GM12874 (cell line): ENCODE measurements around the gene NOD1.

Source experiments
- TF ChIP-seq, protein P1 (sequence below): IDR thresholded peaks from 2 replicates; pipeline ENCODE4 v1.5.1; 2011; ENCODE audit warnings: low read depth, mild to moderate bottlenecking, control low read depth, low read length, moderate library complexity; ENCODE audit not compliant: insufficient read depth

Gene NOD1

DNA sequence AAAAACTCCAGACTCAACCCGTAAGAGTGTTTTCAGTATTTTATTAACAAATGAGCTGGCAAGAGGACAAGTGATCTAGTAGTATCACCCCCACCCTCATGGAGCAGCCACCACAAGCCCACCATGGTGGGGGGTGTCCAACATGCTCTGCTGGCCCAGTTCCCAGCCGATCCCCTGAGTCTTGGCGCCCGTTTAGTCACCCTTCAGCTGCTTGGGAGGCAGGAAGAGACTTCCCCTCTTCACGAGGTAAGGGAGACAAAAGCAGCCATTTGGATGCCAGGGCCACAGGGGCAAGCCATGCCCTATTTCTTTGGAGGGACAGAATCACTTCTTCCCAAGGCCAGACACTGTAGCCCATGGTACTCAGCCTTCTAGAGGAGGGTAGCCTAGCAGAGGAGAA lies 54.1 kb downstream of the NOD1 start:
- TF ChIP-seq, protein P1, sequence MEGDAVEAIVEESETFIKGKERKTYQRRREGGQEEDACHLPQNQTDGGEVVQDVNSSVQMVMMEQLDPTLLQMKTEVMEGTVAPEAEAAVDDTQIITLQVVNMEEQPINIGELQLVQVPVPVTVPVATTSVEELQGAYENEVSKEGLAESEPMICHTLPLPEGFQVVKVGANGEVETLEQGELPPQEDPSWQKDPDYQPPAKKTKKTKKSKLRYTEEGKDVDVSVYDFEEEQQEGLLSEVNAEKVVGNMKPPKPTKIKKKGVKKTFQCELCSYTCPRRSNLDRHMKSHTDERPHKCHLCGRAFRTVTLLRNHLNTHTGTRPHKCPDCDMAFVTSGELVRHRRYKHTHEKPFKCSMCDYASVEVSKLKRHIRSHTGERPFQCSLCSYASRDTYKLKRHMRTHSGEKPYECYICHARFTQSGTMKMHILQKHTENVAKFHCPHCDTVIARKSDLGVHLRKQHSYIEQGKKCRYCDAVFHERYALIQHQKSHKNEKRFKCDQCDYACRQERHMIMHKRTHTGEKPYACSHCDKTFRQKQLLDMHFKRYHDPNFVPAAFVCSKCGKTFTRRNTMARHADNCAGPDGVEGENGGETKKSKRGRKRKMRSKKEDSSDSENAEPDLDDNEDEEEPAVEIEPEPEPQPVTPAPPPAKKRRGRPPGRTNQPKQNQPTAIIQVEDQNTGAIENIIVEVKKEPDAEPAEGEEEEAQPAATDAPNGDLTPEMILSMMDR = no peak

- TF ChIP-seq, protein P1 = no peak
Measured at GRCh38 chr7:30423788-30424505, 54.6 kb downstream of the NOD1 start.

DNA sequence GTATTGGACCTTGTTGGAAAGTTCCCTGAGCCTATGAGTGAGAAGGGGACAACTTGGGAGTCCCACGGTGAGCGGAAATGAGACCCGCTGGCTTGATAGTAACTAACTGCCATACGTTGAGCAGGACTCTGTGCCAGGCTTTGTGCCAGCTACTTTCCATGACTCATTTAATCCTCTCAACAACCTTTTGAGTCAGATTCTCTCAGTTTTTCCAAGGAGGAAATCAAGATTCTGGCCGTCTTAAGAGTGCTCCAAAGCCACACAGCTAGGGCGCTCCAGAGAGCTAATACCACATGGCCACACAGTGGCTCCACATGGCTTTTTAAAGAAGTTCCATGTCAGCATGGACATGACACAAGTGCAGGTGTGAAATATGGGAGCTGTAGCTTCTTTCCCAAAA lies 55.7 kb downstream of the NOD1 start:
- TF ChIP-seq, protein P1 = no peak

DNA sequence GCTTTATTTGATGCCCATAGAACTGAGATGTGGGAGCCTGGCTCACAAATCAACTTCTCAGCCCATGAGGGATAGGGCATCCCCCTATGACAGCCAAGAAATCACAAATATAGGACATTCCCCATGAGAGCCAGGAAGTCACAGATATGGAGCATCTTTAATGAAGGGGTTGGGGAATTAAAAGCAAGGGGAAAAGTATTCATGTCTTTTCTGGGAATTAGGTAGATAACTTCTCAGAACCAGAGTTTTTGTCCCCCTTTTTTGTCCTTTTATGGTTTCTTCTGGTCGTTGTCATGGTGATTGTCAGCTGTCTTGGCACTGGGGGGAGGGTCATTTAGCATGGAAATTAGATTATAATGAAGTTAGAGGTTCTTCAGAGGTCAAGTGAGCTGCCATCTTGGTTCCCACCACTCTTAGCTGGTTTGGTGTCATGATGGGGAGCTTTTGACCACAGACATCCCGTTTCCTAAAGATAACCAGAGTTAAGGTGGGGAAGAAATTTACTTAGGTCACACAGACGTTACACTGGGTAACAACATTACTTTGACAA lies 56.9 kb downstream of the NOD1 start:
- TF ChIP-seq, protein P1 = no peak

DNA sequence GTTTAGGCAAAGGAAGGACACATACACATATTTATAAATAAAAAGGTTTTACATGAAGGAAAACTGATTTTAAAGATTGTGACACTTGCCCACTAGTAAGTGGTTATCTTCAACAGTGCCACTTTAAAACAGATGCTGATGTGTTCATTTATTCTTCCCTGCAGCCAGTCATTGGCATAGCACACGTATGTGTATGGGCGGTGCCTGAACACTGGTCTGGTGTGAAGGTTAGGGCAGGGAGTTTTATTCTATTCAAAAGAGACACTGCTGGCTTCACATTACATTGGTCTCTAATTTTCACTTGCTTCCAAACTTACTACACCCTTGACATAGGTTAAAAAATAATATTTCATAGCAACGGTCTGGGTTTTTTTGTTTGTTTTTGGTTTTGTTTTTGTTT lies 57.9 kb downstream of the NOD1 start:
- TF ChIP-seq, protein P1 = no peak

- TF ChIP-seq, protein P1 = no peak
Measured at GRCh38 chr7:30413864-30414263, 64.7 kb downstream of the NOD1 start.

DNA sequence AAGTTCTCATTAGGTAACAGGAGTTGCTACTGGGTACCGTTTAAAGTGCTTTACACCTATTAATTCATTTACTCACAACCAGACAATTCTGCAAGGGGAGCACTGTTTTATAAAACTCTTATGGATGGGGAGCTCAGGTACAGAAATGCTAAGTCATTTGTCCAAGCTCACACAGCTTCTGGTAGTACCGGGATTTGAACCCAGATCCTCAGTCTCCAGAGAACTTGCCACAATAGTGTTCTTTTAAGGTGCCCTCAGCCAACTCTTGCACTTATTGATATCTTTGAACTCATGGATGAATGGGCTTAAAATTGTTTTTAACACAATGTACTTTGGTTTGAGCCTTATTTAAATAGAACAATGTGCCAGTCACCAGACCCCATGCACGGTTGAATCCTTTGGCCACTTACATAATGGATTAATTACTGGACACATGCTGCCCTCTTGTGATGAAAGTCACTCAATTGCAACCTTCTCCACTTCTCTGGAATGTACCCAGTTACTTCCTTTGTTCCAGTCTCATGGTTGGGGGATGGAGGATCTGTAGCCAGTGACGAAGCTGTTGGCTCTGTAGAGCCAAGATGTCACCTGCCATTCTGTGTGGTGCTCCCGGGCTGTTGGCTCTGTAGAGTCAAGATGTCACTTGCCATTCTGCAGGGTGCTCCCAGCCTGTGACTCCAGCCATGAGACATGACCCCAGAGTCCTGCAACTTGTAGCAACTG lies 65.6 kb downstream of the NOD1 start:
- TF ChIP-seq, protein P1 = no peak; the same call in 1 of the 2 replicates
